PFSK-1 (cell line): ENCODE measurements around the gene AP3B1.

Experiments
- POLR2AphosphoS5 ChIP-seq: IDR thresholded peaks from 2 replicates; pipeline ENCODE4 v1.6.1; 2012; ENCODE audit warnings: low read depth, mild to moderate bottlenecking, control low read depth, low read length, moderate library complexity
- SIN3A ChIP-seq: IDR thresholded peaks from 2 replicates; pipeline ENCODE4 v1.6.1; 2012; ENCODE audit warnings: mild to moderate bottlenecking, low read length, moderate library complexity, borderline replicate concordance; ENCODE audit not compliant: insufficient read depth
- TF ChIP-seq, protein P1 (sequence below), 2 experiments: IDR thresholded peaks; 2 replicates each; pipeline versions ENCODE4 v1.6.1 to v1.8.0; 2011 to 2012; ENCODE audit warnings: low read depth in 2 of 2, low read length in 2 of 2, control low read depth in 1 of 2, inconsistent platforms in 1 of 2, mild to moderate bottlenecking in 1 of 2, moderate library complexity in 1 of 2; ENCODE audit not compliant: insufficient read depth in 1 of 2

DNA sequence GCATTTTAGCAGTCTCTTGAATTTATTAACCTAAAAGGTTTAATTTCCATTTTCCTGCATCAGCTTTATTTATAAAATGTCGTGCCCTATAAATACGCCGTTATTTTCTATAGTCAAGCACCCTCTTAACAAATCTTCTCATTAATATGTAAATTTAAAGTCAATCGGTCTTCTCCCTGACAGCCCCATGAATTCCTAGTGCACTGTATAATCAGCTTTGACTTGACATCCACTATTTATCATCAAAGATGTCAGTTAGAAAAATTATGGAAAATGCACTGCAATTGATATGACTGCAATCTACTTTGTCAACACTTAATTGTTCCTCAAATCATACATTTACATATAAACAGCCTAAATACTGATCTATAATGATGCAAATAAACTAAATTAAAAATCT lies 83.4 kb downstream of the AP3B1 start:
- TF ChIP-seq POLR2AphosphoS5 (no peak), SIN3A (no peak)
- TF ChIP-seq, protein P1, sequence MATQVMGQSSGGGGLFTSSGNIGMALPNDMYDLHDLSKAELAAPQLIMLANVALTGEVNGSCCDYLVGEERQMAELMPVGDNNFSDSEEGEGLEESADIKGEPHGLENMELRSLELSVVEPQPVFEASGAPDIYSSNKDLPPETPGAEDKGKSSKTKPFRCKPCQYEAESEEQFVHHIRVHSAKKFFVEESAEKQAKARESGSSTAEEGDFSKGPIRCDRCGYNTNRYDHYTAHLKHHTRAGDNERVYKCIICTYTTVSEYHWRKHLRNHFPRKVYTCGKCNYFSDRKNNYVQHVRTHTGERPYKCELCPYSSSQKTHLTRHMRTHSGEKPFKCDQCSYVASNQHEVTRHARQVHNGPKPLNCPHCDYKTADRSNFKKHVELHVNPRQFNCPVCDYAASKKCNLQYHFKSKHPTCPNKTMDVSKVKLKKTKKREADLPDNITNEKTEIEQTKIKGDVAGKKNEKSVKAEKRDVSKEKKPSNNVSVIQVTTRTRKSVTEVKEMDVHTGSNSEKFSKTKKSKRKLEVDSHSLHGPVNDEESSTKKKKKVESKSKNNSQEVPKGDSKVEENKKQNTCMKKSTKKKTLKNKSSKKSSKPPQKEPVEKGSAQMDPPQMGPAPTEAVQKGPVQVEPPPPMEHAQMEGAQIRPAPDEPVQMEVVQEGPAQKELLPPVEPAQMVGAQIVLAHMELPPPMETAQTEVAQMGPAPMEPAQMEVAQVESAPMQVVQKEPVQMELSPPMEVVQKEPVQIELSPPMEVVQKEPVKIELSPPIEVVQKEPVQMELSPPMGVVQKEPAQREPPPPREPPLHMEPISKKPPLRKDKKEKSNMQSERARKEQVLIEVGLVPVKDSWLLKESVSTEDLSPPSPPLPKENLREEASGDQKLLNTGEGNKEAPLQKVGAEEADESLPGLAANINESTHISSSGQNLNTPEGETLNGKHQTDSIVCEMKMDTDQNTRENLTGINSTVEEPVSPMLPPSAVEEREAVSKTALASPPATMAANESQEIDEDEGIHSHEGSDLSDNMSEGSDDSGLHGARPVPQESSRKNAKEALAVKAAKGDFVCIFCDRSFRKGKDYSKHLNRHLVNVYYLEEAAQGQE (IDR thresholded peaks at IDR 0.05; ENCODE audit: insufficient read depth in 1 of 2, low read depth in 2 of 2, low read length in 2 of 2) = no peak
